NB4 (cell line): ENCODE data around the gene COL26A1.

Experiments used
- DNase-seq: peaks from one replicate; pipeline ENCODE4 v3.0.0; 2010; ENCODE audit warnings: low read depth
- H3K4me3 ChIP-seq: one replicate; pipeline ENCODE4 v1.5.1; 2011; ENCODE audit warnings: mild to moderate bottlenecking, low read depth, low read length, moderate library complexity
- CTCF ChIP-seq: IDR thresholded peaks from one replicate; pipeline ENCODE4 v1.5.1; 2012; ENCODE audit warnings: low read depth, low read length
- MAX ChIP-seq: IDR thresholded peaks from 2 replicates; pipeline ENCODE4 v1.6.1; 2011; ENCODE audit warnings: low read depth, low read length
- MYC ChIP-seq: IDR thresholded peaks from 2 replicates; pipeline ENCODE4 v1.6.1; 2011; ENCODE audit warnings: low read depth, low read length
- POLR2A ChIP-seq: IDR thresholded peaks from 2 replicates; pipeline ENCODE4 v1.6.1; 2011; ENCODE audit warnings: mild to moderate bottlenecking; ENCODE audit not compliant: insufficient read length; ENCODE audit errors: extremely low read depth

COL26A1 gene

GRCh38 chr7:101532400-101533102 lies 169.9 kb downstream of the COL26A1 start:
- DNase-seq, result no peak
- no peak overlapping the region for H3K4me3 ChIP-seq
- TF ChIP-seq MYC (no peak), MAX (no peak), POLR2A (no peak), CTCF (no peak)

DNA sequence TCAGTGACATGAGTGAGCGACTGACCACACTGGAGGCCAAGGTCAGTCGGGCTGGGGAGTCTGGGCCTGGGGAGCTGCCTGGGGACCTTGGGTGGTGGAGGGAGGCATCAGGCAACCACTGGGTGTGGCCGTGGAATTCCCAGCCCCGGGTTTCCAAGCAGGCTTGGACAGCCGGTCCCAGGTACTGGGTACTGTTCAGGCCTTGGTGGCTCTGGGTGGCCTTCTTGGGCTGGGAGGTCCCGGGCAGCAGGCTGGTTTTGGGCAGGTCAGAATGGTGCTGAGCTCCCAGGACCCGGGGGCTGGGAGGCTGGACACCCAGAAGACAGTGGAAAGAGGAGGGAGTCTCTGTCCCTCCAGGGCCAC lies 170.4 kb downstream of the COL26A1 start:
- no peak for DNase-seq
- TF ChIP-seq MYC (no peak), CTCF (no peak), POLR2A (no peak), MAX (no peak)
- H3K4me3 ChIP-seq, result no peak overlapping the region

DNA sequence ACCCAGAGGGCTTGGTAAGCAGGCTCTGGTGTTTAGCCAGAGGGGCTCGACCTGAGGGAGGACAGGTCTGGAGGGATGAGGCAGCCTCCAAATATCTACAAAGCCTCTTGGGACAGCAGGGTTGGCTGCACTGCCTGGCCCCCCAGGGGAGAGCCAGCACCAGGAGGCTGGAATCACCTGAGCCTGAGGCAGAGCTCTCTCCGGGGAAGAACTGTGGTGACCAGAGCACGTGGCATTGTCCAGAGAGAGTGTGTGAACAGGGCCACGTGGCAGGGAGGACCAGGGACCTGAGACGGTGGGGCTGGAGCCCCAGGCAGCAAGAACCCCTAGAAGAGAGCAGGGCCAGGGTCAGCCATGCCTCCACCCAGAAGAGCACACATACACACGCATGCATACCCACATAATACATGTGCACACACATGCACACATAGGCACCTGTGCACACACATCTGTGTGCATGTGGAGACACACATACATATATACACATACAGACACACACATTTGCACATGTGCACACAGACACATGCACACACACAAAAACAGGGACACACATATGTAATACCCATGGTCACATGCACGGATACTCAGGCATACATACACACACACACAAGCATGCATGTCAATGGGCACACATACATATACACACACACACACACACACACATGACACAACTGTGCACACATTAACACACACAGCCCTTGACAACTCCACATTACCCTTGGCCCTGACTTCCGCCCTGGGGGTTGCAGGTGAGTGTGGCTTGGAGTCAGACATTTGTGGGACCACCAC lies 171.5 kb downstream of the COL26A1 start:
- no peak for DNase-seq
- TF ChIP-seq POLR2A (no peak), CTCF (no peak), MAX (peak; percentile 38; the same call in 1 of the 2 replicates)

DNA sequence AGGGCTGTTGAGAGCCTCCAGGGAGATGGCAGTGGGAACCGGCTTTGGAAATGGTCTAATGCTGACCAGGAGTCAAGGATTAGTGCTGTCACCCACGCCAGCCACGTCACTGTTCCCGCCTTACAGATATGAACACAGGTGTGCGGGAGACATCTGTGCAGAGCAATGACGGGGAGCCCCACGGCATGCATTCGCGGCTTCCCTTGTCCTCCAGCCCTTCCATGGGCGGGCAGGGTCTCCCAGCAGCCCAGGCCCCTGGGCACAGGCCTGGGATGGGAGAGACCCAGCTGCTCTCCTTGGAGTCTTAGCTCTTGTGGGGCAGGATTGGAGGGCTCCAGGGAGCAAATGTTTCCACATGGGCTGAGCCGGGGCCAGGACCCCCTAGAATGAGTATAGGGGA lies 172.2 kb downstream of the COL26A1 start:
- no peak for DNase-seq
- no peak overlapping the region for H3K4me3 ChIP-seq
- no peak for TF ChIP-seq MYC
- TF ChIP-seq POLR2A, result no peak
- TF ChIP-seq CTCF, result no peak
- no peak for TF ChIP-seq MAX

More for the DNA sequence above, 171.5 kb downstream of the COL26A1 start:
- H3K4me3 ChIP-seq, result no peak overlapping the region

- no peak for DNase-seq
- H3K4me3 ChIP-seq, result no peak overlapping the region
- TF ChIP-seq MYC, result no peak
- no peak for TF ChIP-seq MAX
- TF ChIP-seq POLR2A, result no peak
- TF ChIP-seq CTCF, result no peak
These were observed 172.7 kb downstream of the COL26A1 start for GRCh38 chr7:101535351-101535751.
